Neural progenitor cell (in vitro differentiated cells): Measurements from ENCODE around the gene TEKT2.

ENCODE experiments used
- EZH2 ChIP-seq: fragments of 200-600 bp; sonication (generic); IDR thresholded peaks from 2 replicates; pipeline ENCODE4 v1.6.1; 2017; ENCODE audit warnings: antibody characterized with exemption, mild to moderate bottlenecking, moderate library complexity
- EZH2phosphoT487 ChIP-seq: fragments of 200-600 bp; sonication (generic); IDR thresholded peaks from 2 replicates; pipeline ENCODE4 v1.6.1; 2017; ENCODE audit warnings: antibody characterized with exemption
- TF ChIP-seq, protein P1 (sequence below): fragments of 200-600 bp; sonication (generic); IDR thresholded peaks from 2 replicates; pipeline ENCODE4 v1.5.1; 2017; ENCODE audit warnings: antibody characterized with exemption, mild to moderate bottlenecking

DNA sequence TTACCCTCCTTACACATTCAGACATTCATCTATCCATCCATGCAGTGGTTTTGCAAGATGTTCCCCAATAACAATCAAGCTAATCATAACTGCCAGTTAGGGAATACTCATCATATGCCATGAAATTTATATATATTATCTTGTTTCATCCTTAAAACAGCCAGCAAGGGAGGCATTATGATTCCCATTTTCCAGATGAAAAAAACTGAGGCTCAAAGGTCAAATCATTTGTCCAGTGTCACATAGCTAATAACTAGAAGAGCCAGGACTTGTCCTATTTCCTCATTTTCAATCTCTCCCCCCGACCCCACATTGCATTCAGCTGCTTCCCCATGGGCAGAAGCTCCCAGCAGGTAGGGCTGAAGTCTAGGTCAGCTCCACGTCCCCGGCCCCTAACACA lies 48.1 kb downstream of the TEKT2 start:
- TF ChIP-seq, protein P1, sequence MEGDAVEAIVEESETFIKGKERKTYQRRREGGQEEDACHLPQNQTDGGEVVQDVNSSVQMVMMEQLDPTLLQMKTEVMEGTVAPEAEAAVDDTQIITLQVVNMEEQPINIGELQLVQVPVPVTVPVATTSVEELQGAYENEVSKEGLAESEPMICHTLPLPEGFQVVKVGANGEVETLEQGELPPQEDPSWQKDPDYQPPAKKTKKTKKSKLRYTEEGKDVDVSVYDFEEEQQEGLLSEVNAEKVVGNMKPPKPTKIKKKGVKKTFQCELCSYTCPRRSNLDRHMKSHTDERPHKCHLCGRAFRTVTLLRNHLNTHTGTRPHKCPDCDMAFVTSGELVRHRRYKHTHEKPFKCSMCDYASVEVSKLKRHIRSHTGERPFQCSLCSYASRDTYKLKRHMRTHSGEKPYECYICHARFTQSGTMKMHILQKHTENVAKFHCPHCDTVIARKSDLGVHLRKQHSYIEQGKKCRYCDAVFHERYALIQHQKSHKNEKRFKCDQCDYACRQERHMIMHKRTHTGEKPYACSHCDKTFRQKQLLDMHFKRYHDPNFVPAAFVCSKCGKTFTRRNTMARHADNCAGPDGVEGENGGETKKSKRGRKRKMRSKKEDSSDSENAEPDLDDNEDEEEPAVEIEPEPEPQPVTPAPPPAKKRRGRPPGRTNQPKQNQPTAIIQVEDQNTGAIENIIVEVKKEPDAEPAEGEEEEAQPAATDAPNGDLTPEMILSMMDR: no peak
- TF ChIP-seq EZH2 (no peak), EZH2phosphoT487 (no peak)
